ENCODE measurements around the gene TASOR.

The TASOR gene

GRCh38 chr3:56691165-56692000, 8.3 kb upstream of the TASOR start:
- TF ChIP-seq TEAD4 (IDR thresholded peaks at IDR 0.05) (no peak), NFIC (IDR thresholded peaks at IDR 0.05) (no peak), ZBTB7A (IDR thresholded peaks at IDR 0.05; ENCODE audit: low read depth) (no peak), REST (IDR thresholded peaks at IDR 0.05; ENCODE audit: low read depth) (no peak), CREB1 (IDR thresholded peaks at IDR 0.05; ENCODE audit: low read depth) (no peak), FOXM1 (IDR thresholded peaks at IDR 0.05; ENCODE audit: borderline replicate concordance, low read depth) (no peak), YY1 (IDR thresholded peaks at IDR 0.05; ENCODE audit: low read depth) (no peak), USF1 (IDR thresholded peaks at IDR 0.05) (no peak), TAF1 (IDR thresholded peaks at IDR 0.05; ENCODE audit: low read depth) (no peak), EGR1 (IDR thresholded peaks at IDR 0.05) (no peak), TCF12 (IDR thresholded peaks at IDR 0.05; ENCODE audit: low read depth) (no peak)

- TF ChIP-seq NFIC (IDR thresholded peaks at IDR 0.05) = no peak
- TF ChIP-seq MAX (IDR thresholded peaks at IDR 0.05) = no peak
- TF ChIP-seq TAF1 (IDR thresholded peaks at IDR 0.05; ENCODE audit: low read depth) = no peak
- no peak for TF ChIP-seq CEBPB (IDR thresholded peaks at IDR 0.05)
- TF ChIP-seq USF1 (IDR thresholded peaks at IDR 0.05) = no peak
These were observed 6.2 kb upstream of the TASOR start for GRCh38 chr3:56689303-56689702.

- TF ChIP-seq CREB1 (IDR thresholded peaks at IDR 0.05; ENCODE audit: low read depth) = no peak
- TF ChIP-seq MAX (IDR thresholded peaks at IDR 0.05) = no peak
- TF ChIP-seq TCF12 (IDR thresholded peaks at IDR 0.05; ENCODE audit: low read depth) = no peak
- TF ChIP-seq EGR1 (IDR thresholded peaks at IDR 0.05) = no peak
These were observed 5.1 kb upstream of the TASOR start for GRCh38 chr3:56688191-56688590.

- no peak for TF ChIP-seq REST (IDR thresholded peaks at IDR 0.05; ENCODE audit: low read depth)
These were observed 964 bp upstream of the TASOR start for GRCh38 chr3:56684029-56684428.

- no peak for TF ChIP-seq EP300 (IDR thresholded peaks at IDR 0.05; ENCODE audit: borderline replicate concordance)
- peak; percentile 81 for TF ChIP-seq YY1 (IDR thresholded peaks at IDR 0.05; ENCODE audit: low read depth)
These were observed 473 bp downstream of the TASOR start for GRCh38 chr3:56682462-56683121.

GRCh38 chr3:56681984-56682461, 1.0 kb downstream of the TASOR start:
- TF ChIP-seq EGR1 (IDR thresholded peaks at IDR 0.05) (no peak), ZBTB7A (IDR thresholded peaks at IDR 0.05; ENCODE audit: low read depth) (no peak), TEAD4 (IDR thresholded peaks at IDR 0.05) (no peak), YY1 (IDR thresholded peaks at IDR 0.05; ENCODE audit: low read depth) (no peak), CREB1 (IDR thresholded peaks at IDR 0.05; ENCODE audit: low read depth) (no peak), REST (IDR thresholded peaks at IDR 0.05; ENCODE audit: low read depth) (no peak), TAF1 (IDR thresholded peaks at IDR 0.05; ENCODE audit: low read depth) (no peak), CEBPB (IDR thresholded peaks at IDR 0.05) (no peak), EP300 (IDR thresholded peaks at IDR 0.05; ENCODE audit: borderline replicate concordance) (no peak), RAD21 (IDR thresholded peaks at IDR 0.05; ENCODE audit: low read depth) (no peak), TCF12 (IDR thresholded peaks at IDR 0.05; ENCODE audit: low read depth) (no peak), FOXM1 (IDR thresholded peaks at IDR 0.05; ENCODE audit: borderline replicate concordance, low read depth) (no peak)
